ENCODE results near the gene SAMD11.
"Not testable (repeated sequence)": the region's sequence is repeated elsewhere in the genome, so short reads cannot be mapped to it uniquely, and the experiment has no call there.

Gene SAMD11

GRCh38 chr1:923131-923990 is at the start of gene SAMD11:
Gene SAMD11, plus strand, starts transcription at chr1:923923. Its CDS starts 509 bp downstream, at chr1:924432.
- DNase-seq (ENCODE audit: low read depth) = peak; percentile 43

GRCh38 chr1:876428-877208 is 47.1 kb upstream of the SAMD11 start:
- DNase-seq (ENCODE audit: low read depth) = not testable (repeated sequence)

- DNase-seq (ENCODE audit: low read depth) = not testable (repeated sequence)
Observed at GRCh38 chr1:877209-877986, 46.3 kb upstream of the SAMD11 start.

GRCh38 chr1:880511-880910 is 43.2 kb upstream of the SAMD11 start:
- DNase-seq (ENCODE audit: low read depth) = not testable (repeated sequence)

- not testable (repeated sequence) for DNase-seq (ENCODE audit: low read depth)
Observed at GRCh38 chr1:880915-881314, 42.8 kb upstream of the SAMD11 start.

GRCh38 chr1:886311-886710 is 37.4 kb upstream of the SAMD11 start:
- DNase-seq (ENCODE audit: low read depth) = no peak

GRCh38 chr1:886760-887159 is 37.0 kb upstream of the SAMD11 start:
- no peak for DNase-seq (ENCODE audit: low read depth)

GRCh38 chr1:888297-888696 is 35.4 kb upstream of the SAMD11 start:
- no peak for DNase-seq (ENCODE audit: low read depth)

- not testable (repeated sequence) for DNase-seq (ENCODE audit: low read depth)
Observed at GRCh38 chr1:889774-890173, 33.9 kb upstream of the SAMD11 start.

GRCh38 chr1:890234-890633 is 33.5 kb upstream of the SAMD11 start:
- not testable (repeated sequence) for DNase-seq (ENCODE audit: low read depth)

GRCh38 chr1:890661-891060 is 33.1 kb upstream of the SAMD11 start:
- DNase-seq (ENCODE audit: low read depth) = no peak

GRCh38 chr1:897226-897625 is 26.5 kb upstream of the SAMD11 start:
- DNase-seq (ENCODE audit: low read depth) = no peak

- DNase-seq (ENCODE audit: low read depth) = not testable (repeated sequence)
Observed at GRCh38 chr1:897951-898350, 25.8 kb upstream of the SAMD11 start.

GRCh38 chr1:899636-900317 is 23.9 kb upstream of the SAMD11 start:
- DNase-seq (ENCODE audit: low read depth) = no peak

- DNase-seq (ENCODE audit: low read depth) = no peak
Observed at GRCh38 chr1:901108-901859, 22.4 kb upstream of the SAMD11 start.

GRCh38 chr1:902802-903201 is 20.9 kb upstream of the SAMD11 start:
- no peak for DNase-seq (ENCODE audit: low read depth)

- DNase-seq (ENCODE audit: low read depth) = no peak
Observed at GRCh38 chr1:903305-903704, 20.4 kb upstream of the SAMD11 start.

- no peak for DNase-seq (ENCODE audit: low read depth)
Observed at GRCh38 chr1:903721-904271, 19.9 kb upstream of the SAMD11 start.

- DNase-seq (ENCODE audit: low read depth) = peak; percentile 80
Observed at GRCh38 chr1:904310-904950, 19.3 kb upstream of the SAMD11 start.
